Measurements from ENCODE around the gene ARFIP2.

GRCh38 chr11:6455070-6455469, 26.1 kb downstream of the ARFIP2 start:
- TF ChIP-seq CTCF (IDR thresholded peaks at IDR 0.05; ENCODE audit: insufficient read depth, low read length, poor library complexity, severe bottlenecking): no peak
- no peak for TF ChIP-seq EZH2phosphoT487 (conservative IDR thresholded peaks at IDR 0.05; ENCODE audit: low read length)

Data from SU-DHL-6 (cell line).